Coronary artery (tissue), 2 donors: Measurements from ENCODE around the gene SMAD2.

ENCODE experiments used
- DNase-seq: peaks from one replicate; pipeline ENCODE4 v3.0.0-alpha.2; 2017; ENCODE audit warnings: low spot score
- H3K27ac ChIP-seq, 2 donors: fragments of 200-600 bp; sonication (generic); one replicate each; pipeline ENCODE4 v1.5.1; 2016 to 2019
- H3K4me3 ChIP-seq: fragments of 200-600 bp; sonication (generic); 2 replicates; pipeline ENCODE4 v1.5.1; 2016; ENCODE audit warnings: mild to moderate bottlenecking, moderate library complexity
- TF ChIP-seq, protein P1 (sequence below): fragments of 200-600 bp; sonication (generic); IDR thresholded peaks from one replicate; pipeline ENCODE4 v1.5.1; 2019; ENCODE audit warnings: antibody characterized with exemption

The SMAD2 gene

DNA sequence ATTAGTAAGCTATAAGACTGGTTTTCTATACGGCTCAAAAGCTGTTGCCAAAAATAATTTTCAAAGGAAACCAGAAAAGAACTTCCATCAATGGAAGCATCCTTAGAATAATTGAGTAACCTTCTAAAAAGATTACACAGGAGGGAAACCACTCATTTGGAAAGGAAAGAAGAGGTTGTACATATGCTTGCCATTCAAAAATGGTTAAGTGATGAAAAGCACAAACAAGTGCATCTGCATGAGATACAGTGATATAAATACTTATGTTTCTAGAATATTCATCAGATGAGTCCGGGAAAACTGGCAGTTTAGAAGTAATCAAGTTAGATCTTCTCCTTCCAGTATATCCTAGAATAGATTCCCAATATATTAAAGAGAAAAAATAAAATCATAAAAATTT is 20.1 kb upstream of the SMAD2 start:
- H3K4me3 ChIP-seq = no peak overlapping the region
- TF ChIP-seq, protein P1, sequence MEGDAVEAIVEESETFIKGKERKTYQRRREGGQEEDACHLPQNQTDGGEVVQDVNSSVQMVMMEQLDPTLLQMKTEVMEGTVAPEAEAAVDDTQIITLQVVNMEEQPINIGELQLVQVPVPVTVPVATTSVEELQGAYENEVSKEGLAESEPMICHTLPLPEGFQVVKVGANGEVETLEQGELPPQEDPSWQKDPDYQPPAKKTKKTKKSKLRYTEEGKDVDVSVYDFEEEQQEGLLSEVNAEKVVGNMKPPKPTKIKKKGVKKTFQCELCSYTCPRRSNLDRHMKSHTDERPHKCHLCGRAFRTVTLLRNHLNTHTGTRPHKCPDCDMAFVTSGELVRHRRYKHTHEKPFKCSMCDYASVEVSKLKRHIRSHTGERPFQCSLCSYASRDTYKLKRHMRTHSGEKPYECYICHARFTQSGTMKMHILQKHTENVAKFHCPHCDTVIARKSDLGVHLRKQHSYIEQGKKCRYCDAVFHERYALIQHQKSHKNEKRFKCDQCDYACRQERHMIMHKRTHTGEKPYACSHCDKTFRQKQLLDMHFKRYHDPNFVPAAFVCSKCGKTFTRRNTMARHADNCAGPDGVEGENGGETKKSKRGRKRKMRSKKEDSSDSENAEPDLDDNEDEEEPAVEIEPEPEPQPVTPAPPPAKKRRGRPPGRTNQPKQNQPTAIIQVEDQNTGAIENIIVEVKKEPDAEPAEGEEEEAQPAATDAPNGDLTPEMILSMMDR = no peak
- DNase-seq = no peak
- H3K27ac ChIP-seq = no peak overlapping the region

GRCh38 chr18:47949202-47949601 is 18.7 kb upstream of the SMAD2 start:
- TF ChIP-seq, protein P1 = no peak
- no peak for DNase-seq
- Histone ChIP-seq H3K4me3 (no peak overlapping the region), H3K27ac (no peak overlapping the region)

DNA sequence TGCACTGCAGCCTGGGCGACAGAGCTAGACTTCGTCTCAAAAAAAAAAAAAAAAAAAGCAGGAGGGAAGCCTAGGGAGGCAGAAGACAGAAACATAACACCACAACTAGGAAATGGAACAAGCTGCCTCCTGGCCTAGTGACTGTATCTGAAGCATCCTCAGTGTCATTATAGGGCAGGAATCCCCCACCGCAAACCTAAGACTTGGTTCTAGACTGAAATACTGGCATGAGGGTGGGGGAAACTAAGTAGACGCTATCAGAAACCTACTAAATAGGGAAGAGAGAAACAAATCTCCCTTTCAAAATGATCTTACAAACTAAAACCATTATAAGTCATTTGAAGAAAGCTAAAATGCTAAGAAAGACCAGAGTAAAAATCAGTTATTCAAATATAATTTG is 16.4 kb upstream of the SMAD2 start:
- DNase-seq = no peak
- TF ChIP-seq, protein P1 = no peak
- H3K27ac ChIP-seq = no peak overlapping the region
- no peak overlapping the region for H3K4me3 ChIP-seq

GRCh38 chr18:47944972-47945852 is 14.8 kb upstream of the SMAD2 start:
- Histone ChIP-seq H3K27ac (no peak overlapping the region), H3K4me3 (no peak overlapping the region)
- TF ChIP-seq, protein P1 = no peak
- DNase-seq = no peak

DNA sequence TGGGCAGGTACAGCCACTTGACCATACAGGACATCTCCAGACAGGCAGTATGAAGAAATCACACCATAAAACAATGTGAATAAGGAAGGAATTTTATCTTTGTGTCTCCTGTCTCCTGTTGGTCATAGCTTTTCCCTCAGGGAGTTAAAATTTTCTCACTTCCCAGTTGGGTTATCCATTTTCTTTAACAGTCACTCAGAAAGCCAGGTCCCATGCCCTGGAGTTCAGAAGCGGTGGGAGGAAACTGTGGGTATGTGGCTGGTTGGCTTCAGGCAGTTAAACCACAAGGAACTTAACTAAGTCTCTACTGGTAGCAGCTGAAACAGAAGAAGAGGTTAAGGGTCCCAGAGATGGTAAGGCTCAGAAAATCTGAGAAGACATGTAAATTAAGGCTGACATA is 6.5 kb upstream of the SMAD2 start:
- Histone ChIP-seq H3K27ac (no peak overlapping the region), H3K4me3 (no peak overlapping the region)
- TF ChIP-seq, protein P1 = no peak
- no peak for DNase-seq

DNA sequence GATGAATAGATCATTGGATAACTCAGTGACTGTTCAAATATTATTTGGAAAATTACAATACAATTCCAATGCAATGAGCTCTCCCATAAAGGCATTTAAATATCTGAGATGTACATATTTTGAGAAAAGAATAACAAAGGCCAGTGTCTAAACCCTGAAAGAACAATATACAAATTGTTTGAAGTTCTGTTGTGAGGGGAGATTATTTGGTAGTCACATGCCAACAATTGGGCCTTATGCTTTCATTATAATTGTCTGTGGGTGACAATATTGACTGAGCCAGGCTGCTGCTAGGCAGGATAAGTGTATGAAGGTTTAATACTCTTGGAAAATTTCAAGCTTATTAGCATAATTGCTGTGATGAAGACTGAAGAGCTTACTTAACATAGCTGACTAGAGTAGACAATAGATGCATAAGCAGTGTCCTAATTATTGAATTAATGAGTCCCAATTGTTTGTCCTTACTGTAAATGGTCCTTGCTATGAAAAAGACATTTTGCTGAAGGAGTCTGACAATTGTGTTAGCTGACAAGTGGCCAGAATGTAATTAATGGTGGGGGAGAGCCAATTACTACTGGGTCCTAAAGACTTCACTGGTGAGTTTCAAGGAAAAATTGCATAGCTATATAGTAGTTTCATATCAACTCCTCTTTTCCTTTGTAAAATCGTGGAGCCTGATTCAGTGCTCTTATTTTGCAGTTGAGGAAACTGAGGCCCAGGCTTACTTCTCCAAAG is 5.0 kb upstream of the SMAD2 start:
- TF ChIP-seq, protein P1 = no peak
- Histone ChIP-seq H3K4me3 (no peak overlapping the region), H3K27ac (no peak overlapping the region)
- no peak for DNase-seq
